CD4-positive, alpha-beta memory T cell (primary cell): ENCODE data around the gene ENTR1. TPM values are rescaled to one million over a fixed set of nuclear protein-coding genes. Genes with fewer than 3 reads are reported as not detected.

Experiments
- CTCF ChIA-PET: fragments of 350-600 bp; sonication (Branson Sonifier 250); formaldehyde crosslinking; loops from one replicate; lab custom pipeline; 2021; ENCODE audit warnings: inconsistent platforms; ENCODE audit not compliant: partially characterized antibody; lab: Charles Lee
- POLR2A ChIA-PET: fragments of 350-600 bp; sonication (Branson Sonifier 250); formaldehyde crosslinking; loops from one replicate; lab custom pipeline; 2021; ENCODE audit not compliant: partially characterized antibody; lab: Charles Lee
- DNase-seq, 5 donors: peaks; one replicate each; pipeline versions ENCODE4 v3.0.0 to v3.0.0-alpha.2; 2020 to 2022; ENCODE audit warnings: mixed read lengths in 1 of 5
- H3K27ac ChIP-seq: one replicate; pipeline ENCODE4 v1.7.0; 2013; ENCODE audit warnings: low read depth, low read length
- H3K27me3 ChIP-seq: 2 replicates; pipeline ENCODE4 v1.7.0; 2013; ENCODE audit warnings: mild to moderate bottlenecking, low read length, moderate library complexity; ENCODE audit not compliant: insufficient read depth
- H3K36me3 ChIP-seq: 2 replicates; pipeline ENCODE4 v1.7.0; 2013; ENCODE audit warnings: mild to moderate bottlenecking, low read length, moderate library complexity; ENCODE audit not compliant: insufficient read depth
- H3K4me1 ChIP-seq: 2 replicates; pipeline ENCODE4 v1.7.0; 2013; ENCODE audit warnings: mild to moderate bottlenecking, low read length, moderate library complexity; ENCODE audit not compliant: insufficient read depth
- H3K4me3 ChIP-seq, 2 donors: one replicate each; pipeline ENCODE4 v1.7.0; 2013; ENCODE audit warnings: low read length in 2 of 2, mild to moderate bottlenecking in 1 of 2
- H3K9me3 ChIP-seq, 2 donors: one replicate each; pipeline ENCODE4 v1.7.0; 2013; ENCODE audit warnings: low read length in 2 of 2, control low read depth in 1 of 2; ENCODE audit not compliant: control insufficient read depth in 1 of 2
- H3K27ac Mint-ChIP-seq, 7 donors: one replicate each; pipeline ENCODE4 v1.8.0; 2020 to 2021; ENCODE audit warnings: mixed read lengths in 7 of 7, mild to moderate bottlenecking in 6 of 7, inconsistent platforms in 3 of 7, moderate library complexity in 3 of 7
- H3K27me3 Mint-ChIP-seq, 2 donors: one replicate each; pipeline ENCODE4 v1.8.0; 2020 to 2021; ENCODE audit warnings: mixed read lengths in 2 of 2
- H3K36me3 Mint-ChIP-seq, 2 donors: one replicate each; pipeline ENCODE4 v1.8.0; 2020 to 2021; ENCODE audit warnings: mixed read lengths in 2 of 2, inconsistent platforms in 1 of 2, mild to moderate bottlenecking in 1 of 2
- H3K4me1 Mint-ChIP-seq, 4 donors: one replicate each; pipeline ENCODE4 v1.8.0; 2020 to 2021; ENCODE audit warnings: mixed read lengths in 4 of 4, mild to moderate bottlenecking in 1 of 4
- H3K4me3 Mint-ChIP-seq, 8 donors: one replicate each; pipeline ENCODE4 v1.8.0; 2020 to 2021; ENCODE audit warnings: mixed read lengths in 8 of 8, mild to moderate bottlenecking in 7 of 8, moderate library complexity in 6 of 8, inconsistent platforms in 3 of 8
- H3K9me3 Mint-ChIP-seq, 8 donors: one replicate each; pipeline ENCODE4 v1.8.0; 2020 to 2021; ENCODE audit warnings: mixed read lengths in 8 of 8, mild to moderate bottlenecking in 5 of 8, inconsistent platforms in 3 of 8, moderate library complexity in 1 of 8
- intact Hi-C: fragments of 100-400 bp; cut with micrococcal nuclease; formaldehyde crosslinking; loops from one replicate; pipeline ENCODE4 v1.15.1; 2023
- polyA plus RNA-seq, 2 donors: library from polyadenylated mRNA; unstranded; fragments of 300-500 nt; fragmentation: Illumina TruSeq; gene quantifications; one replicate each; pipeline ENCODE4 v1.2.3, GENCODE V29; 2021
- total RNA-seq, 2 experiments: library from RNA; stranded (reverse); gene quantifications; one replicate each; pipeline ENCODE4 v1.2.3, GENCODE V29; 2021

Gene ENTR1
- total and polyA plus RNA-seq, 4 experiments from 2014 or later: 8.3 to 85.9 (median 47.8) TPM

GRCh38 chr9:136393531-136393930 lies 16.9 kb downstream of the ENTR1 start:
- Mint-ChIP-seq H3K27me3 (no peaks in the 10 kb centered on the region), H3K36me3 (peaks cover 35 to 40% of the 10 kb centered on the region in 2 donors), H3K4me1 (peaks cover 0 to 6% (median 4%) of the 10 kb centered on the region in 4 donors), H3K9me3 (no peaks in the 10 kb centered on the region), H3K4me3 (no peak overlapping the region), H3K27ac (no peak overlapping the region)
- Histone ChIP-seq H3K36me3 (peaks cover 45% of the 10 kb centered on the region), H3K27ac (no peak overlapping the region), H3K4me1 (peaks cover 5% of the 10 kb centered on the region), H3K9me3 (no peaks in the 10 kb centered on the region), H3K27me3 (no peaks in the 10 kb centered on the region), H3K4me3 (no peak overlapping the region)
- intact Hi-C loops: no loop called here
- CTCF ChIA-PET: interaction anchor here (0.9 kb wide), 1 partner anchor 31 kb away, joined by 3 read pairs; no protein-coding TSS in a partner anchor
- no peak for DNase-seq
- POLR2A ChIA-PET: interaction anchor here (1.4 kb wide), 1 partner anchor 10 kb away, joined by 3 read pairs; no protein-coding TSS in a partner anchor

GRCh38 chr9:136392538-136393449 lies 17.6 kb downstream of the ENTR1 start:
- Mint-ChIP-seq H3K27ac (no peak overlapping the region), H3K9me3 (no peaks in the 10 kb centered on the region), H3K4me1 (peaks cover 0 to 6% (median 0%) of the 10 kb centered on the region in 4 donors), H3K4me3 (no peak overlapping the region), H3K36me3 (peaks cover 39% of the 10 kb centered on the region in 2 donors), H3K27me3 (no peaks in the 10 kb centered on the region)
- intact Hi-C loops: no loop called here
- POLR2A ChIA-PET: interaction anchor here (1.4 kb wide), 1 partner anchor 11 kb away, joined by 3 read pairs; no protein-coding TSS in a partner anchor
- Histone ChIP-seq H3K4me1 (no peaks in the 10 kb centered on the region), H3K27me3 (no peaks in the 10 kb centered on the region), H3K27ac (no peak overlapping the region), H3K36me3 (peaks cover 50% of the 10 kb centered on the region), H3K4me3 (no peak overlapping the region), H3K9me3 (no peaks in the 10 kb centered on the region)
- DNase-seq: peak in 1 of 5 donors; percentile 28
- CTCF ChIA-PET: interaction anchor here (0.9 kb wide), 1 partner anchor 30 kb away, joined by 3 read pairs; no protein-coding TSS in a partner anchor

DNA sequence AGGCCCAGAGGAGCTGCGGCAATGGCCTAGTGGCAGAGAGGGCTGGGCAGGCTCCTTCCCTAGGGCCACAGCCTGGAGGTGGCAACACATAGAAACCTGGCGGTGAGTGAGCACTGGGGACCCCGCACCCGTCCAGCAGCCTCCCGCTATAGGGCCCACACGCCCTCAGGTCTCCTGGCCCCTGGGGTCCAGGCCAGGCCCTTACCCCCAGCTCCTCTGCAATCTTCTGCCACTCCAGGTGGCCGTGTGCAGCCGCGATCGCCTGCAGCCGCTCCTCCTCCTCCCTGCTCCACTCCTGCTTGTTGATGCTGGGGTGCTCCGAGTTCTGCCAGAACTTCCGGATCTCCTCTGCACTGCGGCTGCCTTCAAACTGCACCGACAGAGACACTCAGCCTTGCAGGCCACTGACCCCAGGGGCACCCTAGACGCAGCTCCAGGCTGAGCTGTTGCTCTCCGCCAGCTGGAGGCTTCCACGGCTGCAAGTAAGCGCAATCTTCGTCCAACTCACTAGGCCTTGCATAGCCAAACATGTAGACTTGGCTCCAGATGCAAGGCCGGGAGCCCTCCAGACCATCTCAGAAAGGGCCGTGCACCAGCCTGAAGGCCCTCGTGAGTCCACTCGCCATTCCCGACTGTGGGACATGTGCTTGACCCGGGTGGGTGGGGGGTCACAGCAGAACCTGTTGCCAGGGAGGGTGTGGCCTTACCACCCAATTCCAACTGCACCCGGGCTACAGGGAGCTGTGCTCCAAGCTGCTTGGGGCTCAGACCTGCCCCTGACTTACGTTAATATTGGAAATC lies 18.5 kb downstream of the ENTR1 start:
- H3K27ac Mint-ChIP-seq: no peak overlapping the region
- CTCF ChIA-PET: no interaction called here
- peak overlapping the region in 1 of 8 donors; percentile 41 for H3K4me3 Mint-ChIP-seq
- H3K36me3 Mint-ChIP-seq: peaks cover 43 to 44% of the 10 kb centered on the region in 2 donors
- DNase-seq: peak in 1 of 5 donors; percentile 34
- Histone ChIP-seq H3K27ac (no peak overlapping the region), H3K9me3 (no peaks in the 10 kb centered on the region), H3K4me1 (no peaks in the 10 kb centered on the region), H3K4me3 (no peak overlapping the region), H3K36me3 (peaks cover 46% of the 10 kb centered on the region), H3K27me3 (no peaks in the 10 kb centered on the region)
- no peaks in the 10 kb centered on the region for H3K9me3 Mint-ChIP-seq
- H3K27me3 Mint-ChIP-seq: no peaks in the 10 kb centered on the region
- intact Hi-C loops: no loop called here
- H3K4me1 Mint-ChIP-seq: peaks cover 0 to 6% (median 0%) of the 10 kb centered on the region in 4 donors
- POLR2A ChIA-PET: no interaction called here

GRCh38 chr9:136389396-136389795 lies 21.0 kb downstream of the ENTR1 start:
- H3K36me3 Mint-ChIP-seq: peaks cover 44 to 56% of the 10 kb centered on the region in 2 donors
- no peak overlapping the region for H3K4me3 Mint-ChIP-seq
- POLR2A ChIA-PET: interaction anchor here (1.0 kb wide), 1 partner anchor 10 kb away, joined by 3 read pairs; no protein-coding TSS in a partner anchor
- H3K27me3 ChIP-seq: no peaks in the 10 kb centered on the region
- no peaks in the 10 kb centered on the region for H3K27me3 Mint-ChIP-seq
- H3K9me3 Mint-ChIP-seq: no peaks in the 10 kb centered on the region
- CTCF ChIA-PET: interaction anchor here (1.2 kb wide), 1 partner anchor 13 kb away, joined by 3 read pairs; no protein-coding TSS in a partner anchor
- DNase-seq: peak in 1 of 5 donors; percentile 15
- no peak overlapping the region for H3K27ac Mint-ChIP-seq
- H3K4me1 Mint-ChIP-seq: peaks cover 0 to 21% (median 15%) of the 10 kb centered on the region in 4 donors
- intact Hi-C loops: no loop called here
- peaks cover 18% of the 10 kb centered on the region for H3K4me1 ChIP-seq
- no peak overlapping the region for H3K4me3 ChIP-seq
- peaks cover 21% of the 10 kb centered on the region for H3K36me3 ChIP-seq
- H3K27ac ChIP-seq: no peak overlapping the region
- H3K9me3 ChIP-seq: no peaks in the 10 kb centered on the region

DNA sequence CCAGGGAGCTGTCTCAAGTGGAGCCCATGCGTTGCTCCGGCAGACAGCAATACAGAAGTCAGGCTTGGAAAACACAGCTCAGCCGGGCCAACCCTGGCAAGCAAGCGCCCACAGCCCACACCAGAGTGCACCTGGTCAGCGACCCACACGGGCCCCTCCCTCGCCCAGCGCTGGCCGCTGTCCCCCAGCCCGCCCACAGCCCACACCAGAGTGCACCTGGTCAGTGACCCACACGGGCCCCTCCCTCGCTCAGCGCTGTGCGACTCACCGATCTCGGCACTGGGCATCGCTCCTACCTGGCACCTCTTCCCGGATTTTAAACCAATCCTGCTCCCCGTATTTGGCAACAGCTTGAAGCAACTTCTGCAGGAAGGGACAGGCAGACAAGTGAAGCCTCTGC lies 23.2 kb downstream of the ENTR1 start:
- Histone ChIP-seq H3K4me3 (no peak overlapping the region), H3K9me3 (no peaks in the 10 kb centered on the region), H3K27me3 (no peaks in the 10 kb centered on the region), H3K4me1 (peaks cover 22% of the 10 kb centered on the region), H3K36me3 (peaks cover 23% of the 10 kb centered on the region), H3K27ac (no peak overlapping the region)
- Mint-ChIP-seq H3K9me3 (no peaks in the 10 kb centered on the region), H3K36me3 (peaks cover 38 to 67% of the 10 kb centered on the region in 2 donors), H3K4me3 (no peak overlapping the region), H3K27ac (peak overlapping the region in 1 of 7 donors; percentile 8), H3K27me3 (no peaks in the 10 kb centered on the region), H3K4me1 (peaks cover 0 to 27% (median 15%) of the 10 kb centered on the region in 4 donors)
- POLR2A ChIA-PET: interaction anchor here (1.4 kb wide), 1 partner anchor 16 kb away, joined by 3 read pairs; no protein-coding TSS in a partner anchor
- CTCF ChIA-PET: interaction anchor here (1.6 kb wide), 1 partner anchor 13 kb away, joined by 4 read pairs; no protein-coding TSS in a partner anchor
- DNase-seq: peak in 1 of 5 donors; percentile 37
- intact Hi-C loops: no loop called here

DNA sequence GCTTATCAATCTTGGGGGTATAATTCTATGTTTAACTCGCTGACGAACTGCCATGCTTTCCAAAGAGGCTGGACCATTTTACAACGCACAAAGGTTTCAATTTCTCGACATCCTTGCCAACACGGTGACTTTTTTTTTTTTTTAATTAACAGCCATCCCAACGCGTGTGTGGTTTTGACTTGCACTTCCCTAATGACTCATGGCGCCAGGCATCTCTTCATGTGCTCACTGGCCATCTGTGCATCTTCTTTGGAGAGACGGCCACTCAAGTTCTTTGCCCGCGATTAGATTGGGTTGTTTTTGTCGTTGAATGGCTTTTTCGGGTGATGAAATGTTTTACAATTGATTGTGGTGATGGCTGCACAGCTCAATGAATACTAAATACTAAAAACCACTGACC lies 24.4 kb downstream of the ENTR1 start:
- Mint-ChIP-seq H3K4me1 (peaks cover 0 to 27% (median 14%) of the 10 kb centered on the region in 4 donors), H3K4me3 (peak overlapping the region in 5 of 8 donors; percentile 0 to 47 (median 19)), H3K9me3 (no peaks in the 10 kb centered on the region), H3K36me3 (peaks cover 30 to 57% of the 10 kb centered on the region in 2 donors), H3K27ac (no peak overlapping the region), H3K27me3 (no peaks in the 10 kb centered on the region)
- no peaks in the 10 kb centered on the region for H3K27me3 ChIP-seq
- peaks cover 17% of the 10 kb centered on the region for H3K36me3 ChIP-seq
- no peak for DNase-seq
- H3K9me3 ChIP-seq: no peaks in the 10 kb centered on the region
- no peak overlapping the region for H3K27ac ChIP-seq
- intact Hi-C loops: no loop called here
- ChIA-PET CTCF (no interaction called here), POLR2A (interaction anchor here (1.4 to 2.0 kb wide), 2 partner anchors 18 to 22 kb away, joined by 3 to 11 read pairs; partner anchors contain the start of gene DNLZ)
- H3K4me1 ChIP-seq: peaks cover 22% of the 10 kb centered on the region
- H3K4me3 ChIP-seq: no peak overlapping the region
